NCI-H226 (cell line): Measurements from ENCODE around the gene CYFIP1.

Source experiments
- DNase-seq: peaks from one replicate; pipeline ENCODE4 v3.0.0-alpha.2; 2015

Gene CYFIP1

GRCh38 chr15:22887157-22887951 lies 92.8 kb downstream of the CYFIP1 start:
- peak; percentile 29 for DNase-seq

DNA sequence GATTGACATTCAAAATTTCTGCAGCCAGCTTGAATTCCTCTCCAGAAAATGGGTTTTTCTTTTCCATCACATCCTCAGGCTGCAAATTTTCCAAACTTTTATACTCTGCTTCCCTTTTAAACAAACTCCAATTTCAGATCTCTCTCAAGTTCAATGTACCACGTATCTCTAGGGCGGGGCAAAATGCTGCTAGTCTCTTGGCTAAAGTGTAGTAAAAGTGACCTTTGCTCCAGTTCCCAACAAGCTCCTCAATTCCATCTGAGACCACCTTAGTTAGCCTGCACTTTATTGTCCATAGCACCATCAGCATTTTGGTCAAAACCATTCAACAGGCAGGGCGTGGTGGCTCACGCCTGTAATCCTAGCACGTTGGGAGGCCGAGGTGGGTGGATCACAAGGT lies 95.0 kb downstream of the CYFIP1 start:
- DNase-seq: no peak

GRCh38 chr15:22884344-22884743 lies 95.8 kb downstream of the CYFIP1 start:
- no peak for DNase-seq

- DNase-seq: no peak
These were observed 97.0 kb downstream of the CYFIP1 start for GRCh38 chr15:22883196-22883595.

DNA sequence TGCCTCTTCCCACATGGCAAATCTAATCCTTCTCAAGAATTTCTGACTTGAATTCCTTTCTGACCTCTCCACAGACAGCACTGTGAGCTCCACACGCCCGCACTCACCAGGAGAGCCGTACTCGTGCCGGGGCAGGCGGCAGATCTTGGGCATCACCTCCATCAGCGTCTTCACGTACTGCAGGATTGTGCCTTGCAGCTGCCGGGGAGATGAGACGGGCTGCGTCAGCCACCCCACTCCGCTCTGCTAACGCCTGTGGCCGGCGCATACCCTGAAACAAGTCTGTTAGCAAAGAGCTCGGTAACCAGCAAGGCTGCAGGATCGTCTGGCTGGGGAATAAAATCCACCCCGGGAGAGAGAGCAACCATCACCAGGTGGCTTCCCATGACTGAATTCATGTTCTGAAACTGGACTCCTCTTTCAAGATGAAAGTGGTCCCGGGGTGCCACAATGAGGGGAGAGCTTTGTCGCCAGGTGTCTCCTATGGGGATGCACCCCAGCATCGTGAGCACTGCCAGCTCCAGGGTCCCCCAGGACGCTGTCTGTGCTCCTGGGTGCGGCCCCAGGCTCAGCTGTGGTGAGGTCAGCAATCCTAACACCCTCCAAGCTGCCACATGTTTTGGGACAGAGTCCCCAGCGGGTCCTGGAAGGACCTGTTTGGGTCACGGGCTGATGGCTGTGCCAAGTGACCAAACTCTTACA lies 98.3 kb downstream of the CYFIP1 start:
- DNase-seq: no peak

- DNase-seq: no peak
These were observed 99.0 kb downstream of the CYFIP1 start for GRCh38 chr15:22880981-22881738.

- DNase-seq: no peak
These were observed 99.8 kb downstream of the CYFIP1 start for GRCh38 chr15:22880068-22880980.

- DNase-seq: no peak
These were observed 102.1 kb downstream of the CYFIP1 start for GRCh38 chr15:22878103-22878502.

DNA sequence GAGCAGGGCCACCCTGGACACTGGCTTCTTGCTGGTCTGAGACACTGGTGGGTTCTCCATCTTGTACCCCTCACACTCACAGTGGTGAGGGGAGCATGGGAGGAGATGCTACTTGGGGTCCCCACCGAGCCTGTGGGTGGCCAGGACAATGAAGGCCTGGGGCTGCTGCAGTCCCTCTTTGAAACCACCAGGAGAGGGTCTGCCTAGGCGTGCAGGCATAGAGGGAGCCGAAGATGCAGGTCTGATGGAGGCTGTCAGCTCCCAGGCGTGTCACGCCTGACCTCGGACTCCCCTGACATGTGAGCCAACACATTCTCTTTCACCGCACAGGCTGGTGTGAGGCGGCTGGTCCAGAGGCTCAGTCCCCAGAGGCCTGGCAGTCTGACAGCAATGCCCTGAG lies 102.6 kb downstream of the CYFIP1 start:
- no peak for DNase-seq

- no peak for DNase-seq
These were observed 103.1 kb downstream of the CYFIP1 start for GRCh38 chr15:22877117-22877516.

GRCh38 chr15:22874966-22875365 lies 105.2 kb downstream of the CYFIP1 start:
- no peak for DNase-seq

DNA sequence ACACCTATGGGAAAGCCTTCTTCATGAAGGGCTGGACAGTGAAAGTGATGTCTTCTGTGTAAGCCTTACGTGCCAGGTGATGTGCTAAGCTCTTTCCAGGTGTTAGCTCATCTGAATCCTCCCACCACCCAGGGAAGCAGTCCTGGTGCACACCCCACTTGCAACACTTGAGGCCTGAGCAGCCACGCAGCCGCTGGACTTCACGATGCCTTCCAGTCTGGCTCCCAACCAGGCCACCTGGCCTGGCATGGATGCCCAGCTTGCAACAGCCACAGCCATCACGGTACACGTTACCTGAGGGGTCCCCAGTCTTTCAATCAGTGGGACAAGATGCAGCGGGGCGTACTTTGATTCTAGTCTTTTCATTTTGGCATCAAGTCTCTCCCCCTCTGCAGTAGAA lies 105.9 kb downstream of the CYFIP1 start:
- DNase-seq: no peak

DNA sequence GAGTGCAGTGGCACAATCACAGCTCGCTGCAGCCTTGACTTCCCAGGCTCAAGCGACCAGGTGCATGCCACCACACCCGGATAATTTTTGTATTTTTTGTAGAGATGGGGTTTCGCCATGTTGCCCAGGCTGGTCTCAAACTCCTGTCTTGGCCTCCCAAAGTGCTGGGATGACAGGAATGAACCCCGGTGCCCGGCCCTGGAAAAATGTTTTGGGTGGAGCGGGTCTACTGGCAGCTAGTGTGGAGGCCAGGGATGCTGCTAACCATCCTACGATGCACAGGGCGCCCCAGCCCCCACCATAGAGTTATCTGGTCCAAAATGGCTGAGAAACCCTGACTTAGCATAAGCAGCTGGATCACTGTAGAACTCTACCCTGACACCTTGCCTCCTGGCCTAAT lies 106.3 kb downstream of the CYFIP1 start:
- DNase-seq: no peak

- DNase-seq: peak; percentile 76
These were observed 107.0 kb downstream of the CYFIP1 start for GRCh38 chr15:22872936-22873701.

DNA sequence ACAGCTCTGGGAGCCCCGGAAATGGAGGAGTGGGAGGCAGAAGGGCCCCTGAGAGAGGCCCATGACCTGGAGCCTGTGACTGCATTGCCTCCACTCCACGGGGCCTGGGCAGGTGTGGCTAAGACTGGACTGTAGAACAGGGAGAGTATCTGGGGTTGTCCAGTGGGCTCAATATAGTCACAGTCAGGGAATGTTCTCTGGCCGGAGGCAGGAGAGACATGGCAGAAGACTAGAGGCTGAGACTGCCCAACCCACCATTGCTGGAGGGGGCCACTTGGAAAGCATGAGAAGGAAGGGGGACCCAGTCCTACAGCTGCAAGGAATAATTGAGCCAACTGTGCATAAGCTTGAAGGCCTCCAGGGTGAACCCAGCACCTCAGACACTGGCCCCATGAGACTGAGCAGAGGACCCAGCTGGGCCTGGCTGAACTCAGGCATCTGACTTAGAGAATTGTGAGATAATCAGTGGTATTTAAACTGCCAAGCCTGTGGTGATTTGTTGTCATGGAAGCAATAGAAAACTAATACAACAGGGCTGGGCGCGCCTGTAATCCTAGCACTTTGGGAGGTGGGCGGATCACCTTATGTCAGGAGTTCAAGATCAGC lies 108.6 kb downstream of the CYFIP1 start:
- no peak for DNase-seq

DNA sequence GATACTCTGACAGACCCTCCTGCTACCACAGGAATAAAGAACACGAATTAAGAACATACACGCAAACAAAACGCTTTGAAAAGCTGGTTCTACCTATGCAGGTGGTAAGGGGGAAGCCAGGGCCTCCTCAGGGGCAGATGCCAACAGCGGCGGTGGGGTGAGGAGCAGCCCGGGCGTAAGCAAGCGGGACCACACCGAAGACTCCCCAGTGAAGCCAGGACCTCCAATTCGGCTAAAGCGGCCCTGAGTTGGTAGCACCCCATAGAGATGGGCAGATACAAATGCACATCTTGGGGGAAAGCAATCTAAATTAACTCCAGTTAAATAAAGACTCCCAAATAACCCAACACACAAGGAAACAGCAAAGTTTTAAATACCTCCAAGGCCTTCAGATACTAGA lies 109.3 kb downstream of the CYFIP1 start:
- no peak for DNase-seq

DNA sequence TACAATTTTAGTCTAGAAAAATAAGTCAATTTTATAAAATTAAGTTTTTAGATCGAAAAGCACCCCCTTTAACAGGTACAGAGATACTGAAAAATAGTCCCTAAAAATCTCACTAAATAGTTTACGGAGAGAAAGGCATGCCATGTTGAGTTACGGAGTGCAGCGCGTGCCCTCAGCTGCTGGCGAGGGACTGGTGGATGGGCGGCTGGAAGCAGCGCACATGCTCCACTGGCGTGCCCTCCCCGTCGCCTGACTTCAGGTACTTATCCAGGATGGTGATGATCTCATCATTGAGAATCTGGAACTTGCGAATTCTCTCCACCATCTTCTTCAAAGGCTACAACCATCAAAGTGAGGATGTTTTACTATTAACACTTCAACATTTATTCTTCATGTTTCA lies 110.3 kb downstream of the CYFIP1 start:
- no peak for DNase-seq

GRCh38 chr15:22868928-22869327 lies 111.2 kb downstream of the CYFIP1 start:
- DNase-seq: no peak

GRCh38 chr15:22868495-22868894 lies 111.7 kb downstream of the CYFIP1 start:
- no peak for DNase-seq

- no peak for DNase-seq
These were observed 112.3 kb downstream of the CYFIP1 start for GRCh38 chr15:22867886-22868285.

GRCh38 chr15:22866079-22866478 lies 114.1 kb downstream of the CYFIP1 start:
- DNase-seq: no peak
